IPS-18a (cell line): ENCODE measurements around the gene GFAP.

Experiments used
- H3K27ac ChIP-seq: one replicate; pipeline ENCODE4 v1.5.1; 2013; ENCODE audit warnings: low read length
- H3K27me3 ChIP-seq: one replicate; pipeline ENCODE4 v1.6.1; 2013; ENCODE audit warnings: mild to moderate bottlenecking, low read length; ENCODE audit not compliant: control insufficient read depth, insufficient read depth
- H3K36me3 ChIP-seq: one replicate; pipeline ENCODE4 v1.6.1; 2013; ENCODE audit warnings: low read depth, low read length; ENCODE audit not compliant: control insufficient read depth
- H3K4me1 ChIP-seq: one replicate; pipeline ENCODE4 v1.6.1; 2013; ENCODE audit warnings: low read depth, low read length; ENCODE audit not compliant: control insufficient read depth
- H3K4me3 ChIP-seq: one replicate; pipeline ENCODE4 v1.5.1; 2013; ENCODE audit warnings: low read length
- H3K9ac ChIP-seq: one replicate; pipeline ENCODE4 v1.6.1; 2013; ENCODE audit warnings: mild to moderate bottlenecking, low read length, moderate library complexity
- H3K9me3 ChIP-seq: one replicate; pipeline ENCODE4 v1.6.1; 2013; ENCODE audit warnings: low read depth, low read length; ENCODE audit not compliant: control insufficient read depth

The GFAP gene

DNA sequence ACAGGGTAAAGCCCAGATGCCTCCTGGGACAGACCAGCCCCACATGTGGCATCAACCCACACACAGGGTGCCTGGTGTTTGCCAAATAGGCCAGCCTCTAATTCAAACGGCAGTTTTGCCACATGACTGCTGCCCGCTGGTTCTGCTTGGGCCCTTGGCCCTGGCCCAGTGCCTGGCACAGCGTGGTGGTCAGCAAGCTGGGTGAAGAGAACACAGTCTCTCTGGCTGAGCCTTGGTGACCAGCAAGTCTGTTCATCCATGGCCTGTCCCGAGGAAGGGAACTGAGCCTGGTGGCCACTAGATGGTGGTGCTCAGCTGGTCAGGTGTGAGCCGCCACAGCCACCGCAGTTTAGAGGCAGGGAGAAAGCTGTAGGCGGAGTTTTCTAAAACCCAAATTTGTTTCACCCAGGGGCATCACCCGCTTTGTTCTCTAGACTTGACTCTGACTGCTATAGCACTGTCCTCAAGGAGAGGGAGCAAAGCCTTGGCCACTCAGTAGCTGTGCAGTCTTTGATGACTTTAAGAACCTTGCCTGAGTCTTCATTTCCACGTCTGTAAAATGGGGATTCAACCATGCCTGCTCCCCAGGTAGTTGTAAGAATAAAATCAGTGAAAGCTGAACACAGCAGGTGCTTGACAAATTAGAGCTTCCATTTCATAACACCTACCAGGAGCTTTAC lies 4.7 kb upstream of the GFAP start:
- Histone ChIP-seq H3K9ac (no peak overlapping the region), H3K4me1 (no peaks in the 10 kb centered on the region), H3K4me3 (no peak overlapping the region), H3K27me3 (no peaks in the 10 kb centered on the region), H3K9me3 (no peaks in the 10 kb centered on the region), H3K27ac (no peak overlapping the region), H3K36me3 (no peaks in the 10 kb centered on the region)

DNA sequence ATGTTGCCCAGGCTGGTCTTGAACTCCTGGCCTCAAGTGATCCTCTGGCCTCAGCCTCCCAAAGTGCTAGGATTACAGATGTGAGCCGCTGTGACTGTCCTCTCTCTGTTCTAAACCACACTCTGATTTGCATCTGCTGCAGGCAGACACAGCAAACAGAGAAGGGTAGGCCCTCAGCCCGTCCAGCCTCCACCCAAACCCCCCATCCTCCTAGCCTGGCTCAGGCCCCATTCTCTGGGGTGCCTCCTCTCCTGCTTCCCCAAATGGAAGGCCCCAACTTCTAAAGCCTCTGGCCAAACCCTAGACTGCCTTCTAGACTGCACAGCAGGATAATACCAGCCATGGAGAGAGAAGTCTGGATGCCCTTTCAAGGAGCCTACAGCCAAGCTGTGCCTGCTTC lies 4.1 kb upstream of the GFAP start:
- Histone ChIP-seq H3K4me1 (no peaks in the 10 kb centered on the region), H3K9me3 (no peaks in the 10 kb centered on the region), H3K27me3 (no peaks in the 10 kb centered on the region), H3K4me3 (no peak overlapping the region), H3K27ac (no peak overlapping the region), H3K9ac (no peak overlapping the region), H3K36me3 (no peaks in the 10 kb centered on the region)

DNA sequence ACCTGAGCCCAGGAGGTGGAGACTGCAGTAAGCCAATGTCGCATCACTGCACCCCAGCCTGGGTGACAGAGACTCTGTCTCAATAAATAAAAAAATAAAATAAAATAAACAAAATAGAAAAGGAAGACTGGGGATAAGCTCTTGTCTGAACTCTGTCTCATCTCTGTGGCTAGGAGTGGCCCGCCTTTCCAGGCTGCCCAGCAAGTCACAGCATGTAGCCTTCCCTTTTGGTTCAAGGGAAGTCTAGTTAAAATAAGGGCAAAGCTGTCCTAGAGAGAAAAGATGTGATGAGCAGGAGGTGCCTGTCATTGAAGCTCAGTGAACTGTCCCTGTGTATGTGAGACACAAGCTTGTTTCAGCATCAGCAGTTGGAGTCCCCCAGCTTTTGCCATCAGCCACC lies 2.7 kb upstream of the GFAP start:
- no peak overlapping the region for H3K4me3 ChIP-seq
- H3K27ac ChIP-seq: no peak overlapping the region
- H3K4me1 ChIP-seq: no peaks in the 10 kb centered on the region
- no peak overlapping the region for H3K9ac ChIP-seq
- peaks cover 6% of the 10 kb centered on the region for H3K27me3 ChIP-seq
- H3K9me3 ChIP-seq: no peaks in the 10 kb centered on the region
- no peaks in the 10 kb centered on the region for H3K36me3 ChIP-seq

DNA sequence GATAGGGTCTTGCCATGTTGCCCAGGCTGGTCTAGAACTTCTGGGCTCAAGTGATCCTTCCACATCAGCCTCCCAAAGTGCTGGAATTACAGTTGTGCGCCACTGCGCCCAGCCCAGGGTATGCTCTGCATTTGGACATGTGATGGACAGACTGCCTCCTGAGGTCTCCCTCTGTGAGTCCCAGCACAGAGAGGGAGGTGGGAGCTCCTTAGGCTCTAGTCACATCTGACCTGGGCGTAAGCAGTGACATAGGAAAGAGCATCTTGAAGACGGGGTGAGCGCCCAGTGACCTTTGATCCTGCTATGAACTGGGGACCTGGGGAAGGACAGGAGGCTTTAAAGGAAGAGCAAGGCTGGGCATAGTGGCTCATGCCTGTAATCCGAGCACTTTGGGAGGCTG lies 2.2 kb upstream of the GFAP start:
- no peaks in the 10 kb centered on the region for H3K9me3 ChIP-seq
- H3K27me3 ChIP-seq: peaks cover 12% of the 10 kb centered on the region
- H3K4me3 ChIP-seq: no peak overlapping the region
- no peaks in the 10 kb centered on the region for H3K36me3 ChIP-seq
- H3K9ac ChIP-seq: no peak overlapping the region
- H3K4me1 ChIP-seq: no peaks in the 10 kb centered on the region
- no peak overlapping the region for H3K27ac ChIP-seq

DNA sequence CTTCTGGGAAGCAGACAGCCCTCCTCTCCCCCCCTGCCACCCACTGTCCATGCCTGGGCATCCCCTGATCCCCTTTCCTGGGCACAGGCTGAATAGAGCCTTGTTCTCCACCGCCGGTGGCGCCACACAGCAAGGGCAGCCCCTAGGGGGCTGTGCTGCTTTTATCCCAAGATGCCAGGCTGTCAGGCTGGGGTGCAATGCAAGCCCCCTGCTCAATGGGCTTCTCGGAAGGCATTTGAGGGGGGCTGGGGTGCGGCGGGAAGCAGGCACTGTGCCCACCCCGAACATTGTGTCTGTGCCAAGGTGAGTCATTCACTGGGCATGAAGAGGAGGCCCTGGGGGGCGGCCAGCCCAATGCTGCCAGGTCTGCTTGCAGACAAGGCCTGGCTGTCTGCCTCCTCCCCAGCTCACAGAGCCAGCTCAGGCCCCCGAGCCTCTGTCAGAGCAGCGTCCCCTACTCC lies 1.5 kb upstream of the GFAP start:
- Histone ChIP-seq H3K4me3 (no peak overlapping the region), H3K27ac (no peak overlapping the region), H3K27me3 (peaks cover 18% of the 10 kb centered on the region), H3K9me3 (no peaks in the 10 kb centered on the region), H3K36me3 (no peaks in the 10 kb centered on the region), H3K4me1 (no peaks in the 10 kb centered on the region), H3K9ac (no peak overlapping the region)

DNA sequence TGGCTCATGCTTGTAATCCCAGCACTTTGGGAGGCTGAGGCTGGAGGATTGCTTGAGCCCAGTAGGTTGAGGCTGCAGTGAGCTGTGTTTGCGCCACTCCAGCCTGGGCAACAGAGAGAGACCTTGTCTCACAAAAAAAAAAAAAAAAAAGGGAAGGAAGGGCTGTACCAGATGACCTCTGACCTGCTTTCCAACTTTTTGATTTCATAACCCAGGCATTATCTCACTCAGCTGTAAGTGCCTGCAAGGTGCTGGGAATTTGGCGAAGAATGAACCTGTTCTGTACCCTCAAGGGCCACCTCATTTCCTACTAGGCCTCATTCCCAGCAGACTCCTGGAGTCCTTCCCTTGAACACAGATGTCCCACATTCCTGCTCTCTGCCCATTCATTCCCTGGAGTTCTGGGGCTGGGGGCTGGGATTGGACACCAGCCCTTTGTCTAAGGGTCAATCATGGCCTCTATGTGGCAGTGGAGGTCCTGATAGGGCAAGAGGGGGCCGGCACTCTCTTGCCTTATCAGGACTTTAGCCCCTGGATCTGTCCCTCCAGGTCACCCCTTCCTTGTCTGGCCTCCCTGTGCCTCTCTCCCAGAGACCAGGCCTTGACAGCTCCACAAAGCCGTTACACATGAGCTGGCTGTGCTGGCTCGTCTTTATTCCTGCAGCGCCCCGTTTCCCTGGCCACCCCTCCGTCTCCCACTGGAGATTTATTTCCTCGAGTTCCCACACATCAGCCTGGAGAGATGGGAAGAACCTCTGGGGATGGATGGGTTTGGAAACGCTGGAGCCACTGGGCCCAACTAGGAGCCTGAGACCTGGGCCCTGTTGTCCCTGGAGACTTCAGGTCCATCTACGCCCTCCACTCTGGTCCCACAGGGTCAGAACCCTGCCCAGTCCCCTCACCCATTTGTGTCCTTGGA lies 821 bp upstream of the GFAP start:
- H3K27me3 ChIP-seq: peaks cover 24% of the 10 kb centered on the region
- no peaks in the 10 kb centered on the region for H3K4me1 ChIP-seq
- no peaks in the 10 kb centered on the region for H3K9me3 ChIP-seq
- H3K9ac ChIP-seq: no peak overlapping the region
- H3K27ac ChIP-seq: no peak overlapping the region
- H3K4me3 ChIP-seq: no peak overlapping the region
- H3K36me3 ChIP-seq: no peaks in the 10 kb centered on the region

DNA sequence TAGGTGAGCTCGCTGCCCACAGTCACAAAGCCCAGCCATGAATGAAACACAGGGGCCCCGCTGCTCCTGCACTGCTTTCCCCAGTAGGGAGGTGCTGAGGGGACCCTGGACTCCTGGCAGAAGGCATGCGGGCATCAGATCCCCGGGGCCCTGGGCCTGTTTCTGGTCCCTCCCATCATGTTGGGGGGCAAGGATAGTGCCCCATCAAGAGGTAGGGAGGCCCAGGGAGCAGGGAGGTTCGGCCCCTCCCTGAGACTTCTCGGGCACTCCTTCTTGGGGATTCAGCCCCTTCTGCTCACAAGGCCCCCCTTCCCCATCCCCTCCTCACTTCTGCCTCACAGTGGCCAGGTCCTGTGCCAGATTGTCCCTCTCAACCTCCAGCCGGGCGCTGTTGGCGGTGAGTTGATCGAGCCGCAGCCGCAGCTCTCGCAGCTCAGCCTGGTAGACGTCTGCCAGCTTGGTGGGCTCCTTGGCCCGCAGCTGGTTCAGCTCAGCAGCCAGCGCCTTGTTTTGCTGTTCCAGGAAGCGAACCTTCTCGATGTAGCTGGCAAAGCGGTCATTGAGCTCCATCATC lies 515 bp downstream of the GFAP start:
- Histone ChIP-seq H3K9ac (no peak overlapping the region), H3K27me3 (peaks cover 24% of the 10 kb centered on the region), H3K4me1 (no peaks in the 10 kb centered on the region), H3K27ac (no peak overlapping the region), H3K9me3 (no peaks in the 10 kb centered on the region), H3K4me3 (no peak overlapping the region), H3K36me3 (no peaks in the 10 kb centered on the region)

DNA sequence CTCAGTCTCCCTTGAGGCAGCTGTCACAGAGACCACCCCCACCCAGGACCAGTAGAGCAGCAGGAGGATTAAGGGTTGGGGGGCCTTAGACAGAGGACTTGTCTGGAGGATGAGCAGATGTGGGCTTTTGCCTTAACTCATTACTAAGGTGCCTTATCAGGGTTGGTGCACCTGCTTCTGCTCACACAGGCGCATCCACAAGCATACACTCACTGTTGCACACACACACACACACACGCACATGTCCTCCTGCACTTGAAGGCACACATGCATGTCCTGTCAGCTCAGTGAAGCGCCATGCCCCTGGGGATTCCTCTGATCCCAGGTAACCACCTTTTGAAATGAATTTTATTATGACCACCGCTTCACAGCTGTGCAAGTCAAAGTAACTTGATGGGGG lies 1.2 kb downstream of the GFAP start:
- no peaks in the 10 kb centered on the region for H3K36me3 ChIP-seq
- H3K27me3 ChIP-seq: peaks cover 24% of the 10 kb centered on the region
- H3K9ac ChIP-seq: no peak overlapping the region
- H3K4me3 ChIP-seq: no peak overlapping the region
- H3K4me1 ChIP-seq: no peaks in the 10 kb centered on the region
- H3K27ac ChIP-seq: no peak overlapping the region
- H3K9me3 ChIP-seq: no peaks in the 10 kb centered on the region

DNA sequence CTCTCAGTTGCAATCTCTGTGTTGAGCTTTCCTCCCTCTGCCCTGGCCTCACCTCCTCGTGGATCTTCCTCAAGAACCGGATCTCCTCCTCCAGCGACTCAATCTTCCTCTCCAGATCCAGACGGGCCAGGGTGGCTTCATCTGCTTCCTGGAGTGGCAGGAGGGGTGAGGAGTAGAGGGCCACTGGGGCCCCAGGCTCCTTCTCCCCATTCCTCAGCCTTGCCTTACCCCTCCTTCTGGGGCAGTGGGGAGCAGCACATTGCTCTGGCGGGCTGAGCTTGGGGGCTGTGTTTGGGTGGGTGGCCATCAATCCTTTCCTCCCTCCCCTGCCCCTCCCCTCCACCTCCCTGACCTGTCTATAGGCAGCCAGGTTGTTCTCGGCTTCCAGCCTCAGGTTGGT lies 1.6 kb downstream of the GFAP start:
- no peaks in the 10 kb centered on the region for H3K9me3 ChIP-seq
- H3K27me3 ChIP-seq: peaks cover 24% of the 10 kb centered on the region
- H3K4me3 ChIP-seq: no peak overlapping the region
- H3K9ac ChIP-seq: no peak overlapping the region
- no peaks in the 10 kb centered on the region for H3K4me1 ChIP-seq
- H3K36me3 ChIP-seq: no peaks in the 10 kb centered on the region
- no peak overlapping the region for H3K27ac ChIP-seq

DNA sequence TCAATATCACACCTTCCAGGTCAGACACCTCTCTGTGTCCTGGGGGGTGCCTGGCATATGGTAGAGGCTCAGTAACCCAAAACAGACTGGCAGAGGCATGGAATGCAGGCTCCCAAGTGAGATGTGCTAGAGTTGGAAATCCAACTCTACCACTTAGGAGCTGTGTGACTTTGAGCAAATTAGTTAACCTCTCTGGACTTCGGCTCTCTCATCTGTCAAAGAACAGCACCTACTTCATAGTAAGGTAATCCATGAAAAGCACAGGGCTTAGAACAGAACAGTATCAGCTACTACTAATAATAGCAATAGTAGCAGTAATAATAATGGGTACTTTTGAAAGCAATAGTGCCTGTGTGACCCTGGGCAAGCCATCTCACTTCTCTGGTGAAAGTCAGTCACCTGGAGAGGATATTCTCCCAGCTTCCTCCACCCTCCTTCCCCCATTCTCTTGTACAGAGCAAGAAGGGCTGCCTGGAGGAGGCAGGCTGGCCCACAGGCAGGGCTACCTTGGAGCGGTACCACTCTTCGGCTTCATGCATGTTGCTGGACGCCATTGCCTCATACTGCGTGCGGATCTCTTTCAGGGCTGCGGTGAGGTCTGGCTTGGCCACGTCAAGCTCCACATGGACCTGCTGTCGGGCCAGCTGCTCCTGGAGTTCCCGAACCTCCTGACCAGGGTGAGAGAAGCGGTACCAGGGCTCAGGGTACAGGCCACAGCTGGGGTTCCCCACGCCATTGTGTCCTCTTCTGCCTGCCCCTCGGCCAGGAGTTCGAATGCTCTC lies 2.3 kb downstream of the GFAP start:
- Histone ChIP-seq H3K36me3 (no peaks in the 10 kb centered on the region), H3K27me3 (peaks cover 24% of the 10 kb centered on the region), H3K4me1 (no peaks in the 10 kb centered on the region), H3K9ac (no peak overlapping the region), H3K9me3 (no peaks in the 10 kb centered on the region), H3K27ac (no peak overlapping the region), H3K4me3 (no peak overlapping the region)
